Measurements from ENCODE around the gene CAVIN1.

DNA sequence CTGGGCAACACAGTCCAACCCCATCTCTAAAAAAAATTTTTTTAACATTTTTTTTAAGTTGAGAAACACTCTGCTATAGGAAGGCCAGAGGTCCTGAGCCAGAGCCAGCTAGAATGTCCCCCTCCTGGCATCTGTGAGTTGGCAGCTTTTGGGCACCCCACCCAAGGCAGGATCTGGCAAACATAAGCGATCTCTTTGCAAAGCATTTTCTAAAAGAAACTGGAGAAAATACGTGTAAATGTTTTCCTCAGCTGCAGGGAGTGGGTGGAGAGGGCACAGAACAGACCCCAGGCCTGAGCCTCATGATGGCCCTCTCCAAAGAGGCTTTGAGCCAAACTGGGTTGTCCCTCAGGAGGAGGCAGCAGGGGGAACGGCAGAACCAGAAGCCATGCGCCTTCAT lies 11.7 kb downstream of the CAVIN1 start:
- TF ChIP-seq, protein P1, sequence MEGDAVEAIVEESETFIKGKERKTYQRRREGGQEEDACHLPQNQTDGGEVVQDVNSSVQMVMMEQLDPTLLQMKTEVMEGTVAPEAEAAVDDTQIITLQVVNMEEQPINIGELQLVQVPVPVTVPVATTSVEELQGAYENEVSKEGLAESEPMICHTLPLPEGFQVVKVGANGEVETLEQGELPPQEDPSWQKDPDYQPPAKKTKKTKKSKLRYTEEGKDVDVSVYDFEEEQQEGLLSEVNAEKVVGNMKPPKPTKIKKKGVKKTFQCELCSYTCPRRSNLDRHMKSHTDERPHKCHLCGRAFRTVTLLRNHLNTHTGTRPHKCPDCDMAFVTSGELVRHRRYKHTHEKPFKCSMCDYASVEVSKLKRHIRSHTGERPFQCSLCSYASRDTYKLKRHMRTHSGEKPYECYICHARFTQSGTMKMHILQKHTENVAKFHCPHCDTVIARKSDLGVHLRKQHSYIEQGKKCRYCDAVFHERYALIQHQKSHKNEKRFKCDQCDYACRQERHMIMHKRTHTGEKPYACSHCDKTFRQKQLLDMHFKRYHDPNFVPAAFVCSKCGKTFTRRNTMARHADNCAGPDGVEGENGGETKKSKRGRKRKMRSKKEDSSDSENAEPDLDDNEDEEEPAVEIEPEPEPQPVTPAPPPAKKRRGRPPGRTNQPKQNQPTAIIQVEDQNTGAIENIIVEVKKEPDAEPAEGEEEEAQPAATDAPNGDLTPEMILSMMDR (IDR thresholded peaks at IDR 0.05; ENCODE audit: borderline replicate concordance, extremely low read depth, low read length, poor library complexity, severe bottlenecking): no peak
- no peak for TF ChIP-seq EZH2 (IDR thresholded peaks at IDR 0.05; ENCODE audit: borderline replicate concordance, low read depth, low read length, severe bottlenecking)

All from DND-41 (cell line).